DLD1 (cell line): ENCODE data around the gene DLG5.
"Not testable (repeated sequence)": the region's sequence is repeated elsewhere in the genome, so short reads cannot be mapped to it uniquely, and the experiment has no call there.

Source experiments
- in situ Hi-C: cut with HindIII; loops from 2 replicates; pipeline ENCODE4 v1.10.0; 2017; ENCODE audit warnings: low sequenced_read_pairs

Gene DLG5

DNA sequence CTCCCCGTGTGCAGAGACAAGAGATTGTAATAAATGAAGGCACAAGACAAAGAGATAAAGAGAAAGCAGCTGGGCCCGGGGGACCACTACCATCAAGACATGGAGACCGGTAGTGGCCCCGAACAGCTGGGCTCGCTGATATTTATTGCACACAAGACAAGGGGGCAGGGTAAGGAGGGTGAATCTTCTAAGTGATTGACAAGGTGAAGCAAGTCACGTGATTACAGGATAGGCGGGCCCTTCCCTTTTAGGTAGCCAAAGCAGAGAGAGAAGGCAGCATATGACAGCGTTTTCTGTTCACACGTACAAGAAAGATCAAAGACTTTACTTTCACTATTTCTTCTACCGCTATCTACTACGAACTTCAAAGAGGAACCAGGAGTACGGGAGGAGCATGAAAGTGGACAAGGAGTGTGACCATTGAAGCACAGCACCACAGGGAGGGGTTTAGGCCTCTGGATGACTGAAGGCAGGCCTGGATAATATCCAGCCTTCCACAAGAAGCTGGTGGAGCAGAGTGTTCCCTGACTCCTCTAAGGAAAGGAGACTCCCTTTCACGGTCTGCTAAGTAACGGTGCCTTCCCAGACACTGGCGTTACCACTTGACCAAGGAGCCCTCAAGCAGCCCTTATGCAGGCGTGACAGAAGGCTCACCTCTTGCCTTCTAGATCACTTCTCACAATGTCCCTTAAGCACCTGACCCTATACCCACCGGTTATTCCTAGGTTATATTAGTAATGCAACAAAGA lies 153.5 kb downstream of the DLG5 start:
- in situ Hi-C loops: not testable (repeated sequence)

DNA sequence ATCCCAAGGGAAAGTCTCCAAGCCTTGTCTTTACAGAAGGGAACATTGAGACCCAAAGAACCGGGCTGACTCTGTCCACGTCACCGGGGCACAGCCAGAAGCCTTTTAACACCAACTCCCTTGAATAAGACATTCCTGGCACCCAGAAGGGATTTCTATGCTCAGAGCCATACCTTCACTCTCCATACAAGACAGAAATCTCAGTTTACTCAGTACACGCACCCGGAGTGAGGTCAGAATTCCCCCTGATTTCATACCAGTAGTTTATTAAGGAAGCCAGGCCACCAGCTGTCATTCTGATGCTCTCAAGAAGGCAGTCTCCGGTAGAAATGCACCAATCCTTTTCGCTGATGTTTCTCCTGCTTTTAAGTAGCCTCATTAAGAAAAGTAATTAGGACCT lies 154.7 kb downstream of the DLG5 start:
- in situ Hi-C loops: no loop called here

DNA sequence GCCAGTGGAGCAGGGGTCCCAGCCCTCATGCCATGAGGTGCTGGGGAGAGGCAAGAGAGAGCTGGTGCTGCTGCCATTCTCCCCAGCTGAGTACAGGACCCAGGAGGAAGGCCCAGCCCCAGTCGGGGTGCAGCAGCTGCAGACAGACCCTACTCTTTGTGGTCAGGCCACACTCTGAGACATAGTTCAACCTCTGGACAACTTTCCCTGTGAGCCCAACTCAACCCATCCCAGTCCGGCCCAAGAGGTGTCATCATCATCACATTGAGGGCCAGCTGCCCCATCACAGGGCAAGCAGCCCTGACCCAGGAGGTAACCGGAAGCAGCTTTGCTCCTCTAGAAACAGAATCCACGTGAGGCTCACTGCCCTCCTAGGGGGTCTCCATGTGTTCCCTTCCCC lies 155.1 kb downstream of the DLG5 start:
- in situ Hi-C loops: no loop called here

DNA sequence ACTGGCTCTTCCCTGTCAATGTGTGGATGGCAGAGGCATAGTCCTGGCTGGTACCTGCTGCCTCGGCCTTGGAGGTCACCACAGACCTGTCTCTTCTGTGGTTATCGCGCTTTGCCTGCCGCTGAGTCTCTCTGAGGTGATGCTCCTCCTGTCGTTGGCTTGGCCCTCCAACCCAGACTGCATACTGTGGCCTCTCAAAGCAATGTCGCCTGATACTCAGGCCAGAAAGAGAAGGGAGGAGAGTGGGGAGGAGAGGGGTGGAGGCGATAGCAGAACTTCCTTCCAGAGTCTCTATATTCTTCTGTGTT lies 155.7 kb downstream of the DLG5 start:
- in situ Hi-C loops: no loop called here

DNA sequence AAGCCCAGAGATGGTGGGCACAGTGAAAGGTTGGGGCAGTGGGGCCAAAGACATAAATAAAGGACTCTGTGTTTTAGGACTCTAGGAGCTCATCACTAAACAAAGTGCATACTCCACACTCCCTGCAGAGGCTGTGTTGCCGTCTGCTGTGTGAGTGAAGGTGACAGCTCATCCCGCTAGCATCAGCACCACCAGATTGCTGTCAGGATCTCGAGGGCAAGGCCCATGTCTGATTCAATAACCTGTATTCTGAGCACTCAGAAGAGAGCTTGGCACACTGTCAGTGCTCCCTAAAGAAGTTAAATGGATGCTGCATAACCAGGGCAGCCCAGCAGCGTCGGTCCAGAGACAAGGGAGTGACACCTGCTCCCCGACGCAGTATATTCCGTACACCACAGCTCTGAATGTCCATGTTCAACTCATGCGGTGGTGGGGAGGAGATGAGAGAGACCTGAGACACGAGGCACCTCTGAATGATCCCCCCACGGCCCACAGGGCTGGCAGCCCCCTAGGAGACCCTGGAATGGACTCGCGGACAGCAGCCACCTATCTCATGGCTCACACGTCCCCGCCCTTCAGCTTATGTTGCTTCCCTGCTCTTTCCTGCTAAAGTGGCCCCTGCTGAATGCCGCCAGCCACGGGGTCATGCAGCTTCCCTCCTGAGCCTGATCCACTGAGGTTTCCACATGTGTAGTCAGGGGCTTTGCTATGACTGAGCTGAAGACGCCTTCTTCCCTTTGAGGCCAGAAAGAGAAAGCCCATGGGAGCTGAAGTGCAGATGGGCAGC lies 156.3 kb downstream of the DLG5 start:
- in situ Hi-C loops: no loop called here

- in situ Hi-C loops: no loop called here
Measured at GRCh38 chr10:77768039-77768438, 158.5 kb downstream of the DLG5 start.

GRCh38 chr10:77763453-77764430 lies 162.8 kb downstream of the DLG5 start:
- in situ Hi-C loops: no loop called here

DNA sequence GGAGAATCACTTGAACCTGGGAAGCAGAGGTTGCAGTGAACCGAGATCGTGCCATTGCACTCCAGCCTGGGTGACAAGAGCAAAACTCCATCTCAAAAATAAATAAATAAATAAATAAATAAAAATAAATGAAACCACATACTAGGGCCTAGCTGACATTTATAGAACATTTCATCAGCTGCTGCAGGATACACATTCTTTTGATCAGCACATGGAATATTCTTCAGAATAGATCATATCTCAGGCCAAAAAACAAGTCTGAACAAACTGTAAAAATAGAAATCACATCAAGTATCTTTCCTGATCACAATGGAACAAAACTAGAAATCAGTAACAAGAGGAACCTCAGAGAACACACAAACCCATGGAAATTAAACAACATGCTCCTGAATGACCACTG lies 168.1 kb downstream of the DLG5 start:
- in situ Hi-C loops: not testable (repeated sequence)

- in situ Hi-C loops: no loop called here
Measured at GRCh38 chr10:77756319-77757232, 170.0 kb downstream of the DLG5 start.

- in situ Hi-C loops: no loop called here
Measured at GRCh38 chr10:77746047-77746707, 180.4 kb downstream of the DLG5 start.

- in situ Hi-C loops: no loop called here
Measured at GRCh38 chr10:77744245-77744644, 182.3 kb downstream of the DLG5 start.

- in situ Hi-C loops: no loop called here
Measured at GRCh38 chr10:77742172-77742571, 184.4 kb downstream of the DLG5 start.

DNA sequence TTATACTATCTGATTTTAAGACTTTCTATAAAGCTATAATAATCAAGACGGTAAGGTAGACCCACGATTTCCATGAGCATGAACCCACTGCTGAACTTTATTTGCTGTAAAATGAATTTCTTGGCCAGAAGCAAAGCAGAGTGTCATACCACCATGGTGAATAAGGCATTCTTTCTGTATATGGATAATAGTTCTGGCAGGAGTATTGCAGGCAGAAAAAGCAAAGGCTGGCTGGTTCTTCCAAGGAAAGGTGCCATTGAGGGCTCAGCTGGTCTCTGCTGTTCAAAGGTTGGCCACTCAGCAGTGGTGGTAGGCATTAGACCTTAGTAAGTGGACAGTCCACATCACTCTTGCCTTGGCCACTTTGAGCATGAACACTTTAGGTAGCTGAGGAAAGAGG lies 184.8 kb downstream of the DLG5 start:
- in situ Hi-C loops: no loop called here
